Measurements from ENCODE around the gene RNF175.

The RNF175 gene

GRCh38 chr4:153759407-153760316 is at the start of gene RNF175:
RNF175 (minus strand) TSS chr4:153760024; CDS start chr4:153759862, 162 bp downstream.
- no peak for FAIRE-seq

DNA sequence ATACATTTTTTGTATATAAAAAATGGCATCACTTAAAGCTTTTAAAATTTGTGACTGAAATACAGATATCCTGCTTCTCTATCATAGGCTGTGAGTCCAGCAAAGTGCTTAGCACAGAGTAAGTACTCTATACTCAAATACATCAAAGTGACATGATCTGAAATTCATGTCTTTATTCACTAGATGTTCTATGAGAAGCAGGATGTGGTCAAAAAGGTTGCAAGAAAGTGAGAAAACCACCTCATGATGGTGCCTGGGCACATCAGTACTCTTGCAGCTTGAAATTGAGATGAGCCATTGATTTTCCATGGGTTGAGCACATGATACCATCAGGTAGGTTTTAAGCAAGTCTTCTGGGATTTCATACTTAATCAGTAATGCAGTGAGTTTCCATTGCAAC is 49.5 kb upstream of the RNF175 start:
- FAIRE-seq: no peak

- FAIRE-seq: no peak
These were observed 48.4 kb upstream of the RNF175 start for GRCh38 chr4:153808175-153808574.

- FAIRE-seq: no peak
These were observed 46.2 kb upstream of the RNF175 start for GRCh38 chr4:153806073-153806472.

DNA sequence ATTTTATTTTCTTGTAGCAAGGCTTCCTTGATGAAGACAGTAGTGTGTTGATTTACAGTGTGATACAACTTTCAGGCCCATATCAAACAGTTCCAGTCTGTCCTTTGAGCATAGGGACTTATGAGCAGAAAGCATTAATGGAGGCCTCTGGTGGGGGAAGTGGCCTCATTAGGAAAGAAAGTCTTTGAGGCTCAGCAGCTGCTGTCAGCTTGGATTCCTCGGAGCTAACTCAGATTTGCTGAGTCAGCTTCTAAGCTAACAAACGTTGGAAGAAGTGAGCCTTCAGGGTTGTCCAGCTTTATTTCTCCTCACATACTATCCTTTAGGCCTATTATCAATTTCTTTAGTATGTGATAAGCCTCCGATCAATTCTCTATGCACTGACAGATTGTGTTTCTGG is 44.9 kb upstream of the RNF175 start:
- FAIRE-seq: no peak

GRCh38 chr4:153799694-153800074 is 39.9 kb upstream of the RNF175 start:
- no peak for FAIRE-seq

- FAIRE-seq: no peak
These were observed 39.3 kb upstream of the RNF175 start for GRCh38 chr4:153798901-153799693.

DNA sequence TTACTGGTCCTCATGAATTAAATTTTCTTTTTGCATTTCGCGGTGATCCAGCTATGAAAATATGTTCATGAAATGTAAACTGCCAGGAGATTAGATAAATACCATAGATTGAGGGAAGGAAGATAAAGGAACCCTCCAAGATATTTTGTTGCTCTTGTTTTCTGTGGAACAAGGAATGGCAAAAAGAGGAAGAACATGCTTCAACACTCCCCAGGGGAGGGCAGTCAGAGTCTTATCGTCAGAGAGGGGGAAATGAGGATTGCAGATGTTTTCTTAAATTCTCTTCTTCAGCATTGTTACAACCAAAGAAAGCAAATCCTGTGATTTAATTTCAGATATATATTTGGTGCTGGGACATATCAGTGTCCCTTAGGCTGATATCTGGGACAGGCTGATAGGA is 38.6 kb upstream of the RNF175 start:
- no peak for FAIRE-seq

- FAIRE-seq: no peak
These were observed 34.2 kb upstream of the RNF175 start for GRCh38 chr4:153794006-153794405.

- FAIRE-seq: no peak
These were observed 32.9 kb upstream of the RNF175 start for GRCh38 chr4:153792618-153793247.

- FAIRE-seq: no peak
These were observed 32.2 kb upstream of the RNF175 start for GRCh38 chr4:153791746-153792617.

DNA sequence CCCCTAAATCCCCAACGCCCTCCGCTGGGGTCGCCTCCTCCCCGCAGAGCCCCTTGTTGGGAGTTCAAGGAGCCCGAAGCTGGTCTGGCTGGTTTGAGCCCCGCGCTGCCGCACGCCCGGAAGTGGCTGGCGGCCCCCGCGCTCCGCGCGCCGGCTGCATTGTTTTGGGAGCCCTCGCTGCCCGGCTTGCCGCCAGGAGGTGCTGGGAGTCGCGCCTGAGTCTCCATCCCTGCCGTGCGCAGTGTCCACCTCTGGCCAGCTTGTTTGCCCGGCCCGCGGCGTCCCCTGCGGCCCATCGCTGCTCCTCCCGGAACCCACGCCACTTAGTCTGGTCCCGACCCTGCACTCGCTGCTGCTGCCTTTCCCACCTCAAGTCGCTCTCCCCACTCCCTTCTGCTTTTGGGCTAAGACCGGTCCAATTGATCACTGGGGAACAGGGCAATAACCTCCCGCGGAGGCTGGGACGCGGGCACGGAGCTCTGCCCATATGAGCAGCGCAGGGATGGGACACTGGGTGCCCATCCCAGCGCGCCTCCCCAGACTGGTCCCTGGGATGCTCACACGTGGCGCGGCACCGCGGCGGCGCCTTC is 31.2 kb upstream of the RNF175 start:
- no peak for FAIRE-seq

GRCh38 chr4:153790500-153790865 is 30.7 kb upstream of the RNF175 start:
- no peak for FAIRE-seq

DNA sequence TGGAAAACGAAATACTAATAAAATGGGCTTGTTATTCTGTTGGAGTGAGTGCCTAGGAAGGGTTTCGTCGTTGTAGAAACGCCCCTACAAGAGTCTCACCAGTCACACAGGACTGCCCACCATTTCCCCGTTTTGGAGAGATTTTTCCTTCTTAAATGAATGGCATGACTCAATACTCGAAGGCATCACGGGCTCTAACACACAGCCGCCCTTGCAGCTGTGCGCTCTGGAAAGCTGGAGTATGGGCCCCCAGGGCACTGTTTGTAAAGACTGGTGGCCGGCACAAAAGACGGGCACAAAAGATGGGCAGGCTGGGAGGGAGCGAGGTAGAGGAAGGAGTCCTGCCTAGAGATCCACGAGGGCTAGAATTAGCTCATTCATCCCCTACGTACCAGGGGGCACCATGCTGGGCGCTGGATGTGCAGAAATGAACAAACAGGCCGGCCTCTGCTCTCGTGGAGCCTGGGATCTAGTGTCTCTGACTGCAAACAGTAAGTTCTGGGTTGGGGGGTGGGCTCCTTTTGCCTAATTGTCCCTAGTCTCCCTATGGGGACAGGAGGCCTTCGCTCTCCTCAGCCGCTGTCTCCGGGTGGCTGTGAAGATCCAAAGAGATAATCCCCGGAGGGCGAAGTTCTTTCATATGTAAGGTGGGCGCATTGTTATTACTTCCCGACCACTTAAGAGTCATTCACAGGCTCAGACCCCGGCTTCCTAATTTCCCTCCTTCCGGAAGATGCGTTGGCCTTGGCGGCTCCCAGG is 30.1 kb upstream of the RNF175 start:
- FAIRE-seq: no peak

GRCh38 chr4:153788413-153789276 is 28.8 kb upstream of the RNF175 start, which contains the start of gene SFRP2:
SFRP2 (minus strand) TSS chr4:153789083; CDS start chr4:153788835, 248 bp downstream.
- no peak for FAIRE-seq

DNA sequence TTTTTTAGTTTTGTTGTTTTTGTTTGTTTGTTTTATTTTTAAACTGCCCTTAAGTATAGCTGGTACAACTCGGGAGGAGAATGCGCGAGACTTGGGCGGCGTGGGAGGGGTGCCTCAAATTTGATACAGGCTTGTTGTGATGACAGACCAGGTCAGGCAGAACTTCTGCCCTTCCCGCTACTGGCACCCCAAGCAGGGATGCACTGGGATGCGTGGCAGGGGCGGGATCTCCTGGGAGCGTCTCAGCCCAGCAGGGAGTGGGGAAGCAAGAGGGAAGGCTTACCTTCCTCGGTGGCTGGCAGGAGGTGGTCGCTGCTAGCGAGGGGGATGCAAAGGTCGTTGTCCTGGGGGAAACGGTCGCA is 28.2 kb upstream of the RNF175 start:
- FAIRE-seq: no peak

DNA sequence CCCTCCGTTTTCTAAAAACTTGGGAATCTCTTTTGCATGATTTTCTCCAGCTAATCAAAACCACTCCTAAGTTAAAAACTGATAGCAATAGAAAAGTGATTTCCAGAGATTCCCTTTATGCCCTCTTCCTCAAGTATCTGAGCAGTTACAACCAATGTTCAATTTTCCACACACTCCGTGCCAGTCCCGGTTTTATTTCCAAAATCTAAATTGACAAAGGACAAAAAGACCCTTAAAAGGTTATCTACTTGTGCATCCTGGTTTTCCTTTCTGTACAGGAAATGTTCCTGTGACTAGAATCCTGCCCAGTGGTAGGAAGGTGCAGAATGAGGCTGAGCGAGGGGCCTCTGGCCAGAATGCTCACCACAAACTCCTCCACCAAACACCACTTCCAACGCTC is 27.8 kb upstream of the RNF175 start:
- no peak for FAIRE-seq

DNA sequence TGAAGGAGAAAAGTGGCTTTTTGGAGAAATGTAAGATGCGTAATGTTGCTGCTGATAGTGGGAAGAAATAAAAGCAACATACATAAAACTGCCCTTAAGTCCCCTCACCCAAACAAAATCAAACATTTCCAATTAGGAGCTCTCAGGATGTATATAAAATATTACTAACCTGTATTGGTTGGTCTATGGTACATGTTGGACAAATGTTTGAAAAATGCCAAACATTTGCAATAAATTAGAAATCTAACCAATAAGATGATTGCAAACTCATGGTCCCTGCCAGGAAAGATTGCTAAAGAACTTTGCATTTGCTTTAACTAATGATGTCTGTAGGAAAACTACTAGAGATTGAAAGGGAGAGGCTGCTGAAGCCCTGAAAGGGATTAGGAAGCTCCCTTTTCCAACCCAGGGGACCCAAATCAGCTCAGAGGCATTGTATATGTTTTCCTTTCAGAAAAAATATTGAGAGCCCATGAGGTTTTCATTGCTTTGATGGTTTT is 27.3 kb upstream of the RNF175 start:
- no peak for FAIRE-seq

- FAIRE-seq: peak; percentile 70
These were observed 26.3 kb upstream of the RNF175 start for GRCh38 chr4:153785910-153786721.
